Measurements from ENCODE around the gene DOP1A.
A peak's percentile ranks its signal among the peaks of the same experiment; 100 is the strongest.
"Not testable (repeated sequence)": the region's sequence is repeated elsewhere in the genome, so short reads cannot be mapped to it uniquely, and the experiment has no call there.

The DOP1A gene

DNA sequence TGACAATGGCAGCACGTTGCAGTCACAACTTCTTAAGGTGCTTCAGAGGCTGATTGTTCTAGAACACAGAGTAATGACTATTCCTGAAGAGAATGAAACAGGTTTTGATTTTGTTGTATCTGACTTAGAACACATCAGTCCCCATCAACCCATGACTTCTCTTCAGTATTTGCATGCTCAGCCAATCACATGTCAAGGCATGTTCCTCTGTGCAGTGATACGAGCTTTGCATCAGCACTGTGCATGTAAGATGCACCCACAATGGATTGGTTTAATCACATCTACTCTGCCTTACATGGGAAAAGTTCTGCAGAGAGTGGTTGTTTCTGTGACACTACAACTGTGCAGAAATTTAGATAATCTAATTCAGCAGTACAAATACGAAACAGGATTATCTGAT, 71.3 kb downstream of the DOP1A start:
- DNase-seq (ENCODE audit: extremely low spot score, insufficient read length, low read depth) (no peak), FAIRE-seq (no peak)

- FAIRE-seq (no peak), DNase-seq (ENCODE audit: extremely low spot score, insufficient read length, low read depth) (no peak)
Observed at GRCh38 chr6:83151114-83151513, 83.6 kb downstream of the DOP1A start.

DNA sequence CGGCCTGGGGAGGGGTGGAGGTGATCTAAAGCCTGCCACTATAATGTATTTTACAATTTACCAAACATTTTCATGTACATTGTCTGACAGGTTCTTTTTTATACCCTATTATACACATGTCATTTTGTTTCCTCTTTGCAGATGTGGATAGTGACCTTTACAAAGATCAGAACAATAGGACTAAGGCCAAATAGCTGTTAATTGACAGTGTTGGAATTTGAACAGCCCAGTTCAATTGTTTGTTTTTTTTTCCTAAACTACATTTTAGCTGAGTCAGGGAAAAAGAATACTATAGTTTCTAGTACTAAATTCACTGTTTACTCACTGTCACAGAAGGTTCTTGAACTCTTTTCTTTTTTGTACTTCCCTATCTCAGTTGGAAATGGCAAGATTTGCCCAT, 85.4 kb downstream of the DOP1A start:
- no peak for FAIRE-seq

DNA sequence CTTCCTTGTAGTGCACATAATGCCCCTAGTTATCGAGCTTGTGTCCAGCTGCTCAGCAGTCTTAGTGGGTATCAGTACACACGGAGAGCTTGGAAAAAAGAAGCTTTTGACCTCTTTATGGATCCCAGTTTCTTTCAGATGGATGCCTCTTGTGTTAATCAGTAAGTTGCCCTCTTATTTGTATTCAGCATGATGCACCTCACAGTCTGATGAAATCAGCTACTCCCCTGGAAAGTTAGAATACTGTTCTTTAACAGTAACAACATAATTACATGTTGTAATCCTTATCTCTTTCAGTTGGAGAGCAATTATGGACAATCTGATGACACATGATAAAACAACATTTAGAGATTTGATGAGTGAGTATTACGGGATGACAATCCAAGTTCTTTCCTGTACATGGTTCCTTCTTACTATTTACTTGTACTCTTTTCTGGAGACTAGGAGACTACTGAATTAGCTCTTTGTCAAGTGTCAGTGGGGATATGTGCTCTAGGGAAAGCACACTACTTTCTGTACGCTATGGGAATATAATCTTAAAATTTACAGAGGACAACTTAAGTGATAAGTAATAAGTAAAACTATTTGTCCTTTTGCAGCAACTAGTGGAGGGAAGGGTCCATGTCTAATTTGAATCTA, 86.5 kb downstream of the DOP1A start:
- FAIRE-seq (no peak), DNase-seq (ENCODE audit: extremely low spot score, insufficient read length, low read depth) (no peak)

More for the DNA sequence above, 85.4 kb downstream of the DOP1A start:
- no peak for DNase-seq (ENCODE audit: extremely low spot score, insufficient read length, low read depth)

DNA sequence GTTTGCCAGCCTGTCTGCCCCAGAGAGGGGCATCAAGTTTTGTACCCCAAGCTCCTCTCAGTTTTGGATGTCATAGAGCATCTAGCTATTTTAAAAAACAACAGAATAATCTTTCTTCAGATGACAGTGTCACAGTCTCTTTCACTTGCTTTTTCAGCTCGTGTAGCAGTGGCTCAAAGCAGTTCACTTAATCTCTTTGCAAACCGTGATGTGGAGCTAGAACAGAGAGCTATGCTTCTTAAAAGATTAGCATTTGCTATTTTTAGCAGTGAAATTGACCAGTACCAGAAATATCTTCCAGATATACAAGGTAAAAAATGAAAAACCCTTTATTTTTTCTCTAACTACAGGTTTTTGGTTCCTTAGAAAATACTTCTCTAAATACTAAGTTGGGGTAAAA, 88.3 kb downstream of the DOP1A start:
- DNase-seq (ENCODE audit: extremely low spot score, insufficient read length, low read depth) (no peak), FAIRE-seq (no peak)

DNA sequence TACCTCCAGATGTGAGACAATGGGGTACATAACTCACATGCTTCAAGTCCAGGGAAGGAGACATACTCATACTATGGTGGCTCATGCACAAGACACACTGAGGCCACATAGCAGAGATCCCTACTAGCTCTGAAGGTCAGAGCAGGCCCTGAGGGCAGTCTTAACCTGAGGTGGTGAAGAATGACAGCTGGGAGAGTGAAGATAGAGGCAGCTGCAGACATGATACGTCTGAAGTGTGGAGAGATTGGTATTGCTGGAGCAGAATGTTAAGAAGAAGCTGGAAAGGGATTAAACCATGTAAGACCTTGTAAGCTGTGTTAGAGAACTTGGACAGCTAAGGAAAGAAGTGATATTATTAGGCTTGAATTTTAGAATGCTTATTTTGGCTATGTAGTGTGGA, 92.7 kb downstream of the DOP1A start:
- FAIRE-seq = no peak

GRCh38 chr6:83167726-83168278, 100.3 kb downstream of the DOP1A start:
- FAIRE-seq (no peak), DNase-seq (ENCODE audit: extremely low spot score, insufficient read length, low read depth) (no peak)

More for the DNA sequence above, 92.7 kb downstream of the DOP1A start:
- no peak for DNase-seq (ENCODE audit: extremely low spot score, insufficient read length, low read depth)

GRCh38 chr6:83168556-83168955, 101.1 kb downstream of the DOP1A start:
- FAIRE-seq = no peak
- no peak for DNase-seq (ENCODE audit: extremely low spot score, insufficient read length, low read depth)

- no peak for DNase-seq (ENCODE audit: extremely low spot score, insufficient read length, low read depth)
- FAIRE-seq = no peak
Observed at GRCh38 chr6:83169106-83169505, 101.6 kb downstream of the DOP1A start.

- no peak for FAIRE-seq
- no peak for DNase-seq (ENCODE audit: extremely low spot score, insufficient read length, low read depth)
Observed at GRCh38 chr6:83169511-83169910, 102.0 kb downstream of the DOP1A start.

DNA sequence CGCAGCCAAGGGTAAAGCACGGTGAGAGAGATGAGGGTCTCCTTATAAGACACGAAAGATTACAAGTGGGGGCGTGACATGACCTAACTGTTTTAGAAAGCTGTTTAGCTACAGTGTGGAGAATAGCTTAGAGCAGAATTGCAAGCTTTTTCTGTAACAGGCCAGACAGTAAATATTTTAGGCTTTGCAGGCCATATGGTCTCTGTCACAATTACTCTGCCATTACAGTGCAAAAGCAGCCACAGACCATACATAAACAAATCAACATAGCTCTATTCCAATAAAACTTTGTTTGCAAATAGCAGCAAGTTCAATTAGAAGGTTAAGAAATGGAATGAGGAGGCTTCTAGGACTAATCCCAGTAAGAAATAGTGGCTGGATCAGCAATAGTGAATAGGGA, 108.8 kb downstream of the DOP1A start:
- DNase-seq (ENCODE audit: extremely low spot score, insufficient read length, low read depth) (no peak), FAIRE-seq (no peak)

- DNase-seq (ENCODE audit: extremely low spot score, insufficient read length, low read depth) = no peak
- FAIRE-seq = no peak
Observed at GRCh38 chr6:83180426-83180950, 113.0 kb downstream of the DOP1A start.

DNA sequence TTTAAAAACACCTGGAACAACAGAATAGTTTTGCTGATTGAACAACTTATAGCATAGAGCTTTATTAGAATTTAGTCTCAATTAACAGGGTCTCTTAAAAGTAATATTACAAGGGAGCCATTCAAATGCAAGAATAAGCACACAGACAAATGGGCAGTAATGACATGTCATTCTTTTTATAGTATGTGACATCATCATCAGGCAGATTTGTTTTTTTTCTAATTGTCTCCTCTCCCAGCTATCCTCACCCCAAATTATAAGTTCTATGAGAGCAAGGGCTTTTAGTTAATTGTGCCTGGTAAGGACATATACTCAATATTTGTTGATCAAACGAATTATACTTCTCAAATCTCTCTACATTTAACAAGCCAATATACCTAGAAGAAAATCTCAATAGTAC, 114.6 kb downstream of the DOP1A start:
- DNase-seq (ENCODE audit: extremely low spot score, insufficient read length, low read depth) (no peak), FAIRE-seq (no peak)

DNA sequence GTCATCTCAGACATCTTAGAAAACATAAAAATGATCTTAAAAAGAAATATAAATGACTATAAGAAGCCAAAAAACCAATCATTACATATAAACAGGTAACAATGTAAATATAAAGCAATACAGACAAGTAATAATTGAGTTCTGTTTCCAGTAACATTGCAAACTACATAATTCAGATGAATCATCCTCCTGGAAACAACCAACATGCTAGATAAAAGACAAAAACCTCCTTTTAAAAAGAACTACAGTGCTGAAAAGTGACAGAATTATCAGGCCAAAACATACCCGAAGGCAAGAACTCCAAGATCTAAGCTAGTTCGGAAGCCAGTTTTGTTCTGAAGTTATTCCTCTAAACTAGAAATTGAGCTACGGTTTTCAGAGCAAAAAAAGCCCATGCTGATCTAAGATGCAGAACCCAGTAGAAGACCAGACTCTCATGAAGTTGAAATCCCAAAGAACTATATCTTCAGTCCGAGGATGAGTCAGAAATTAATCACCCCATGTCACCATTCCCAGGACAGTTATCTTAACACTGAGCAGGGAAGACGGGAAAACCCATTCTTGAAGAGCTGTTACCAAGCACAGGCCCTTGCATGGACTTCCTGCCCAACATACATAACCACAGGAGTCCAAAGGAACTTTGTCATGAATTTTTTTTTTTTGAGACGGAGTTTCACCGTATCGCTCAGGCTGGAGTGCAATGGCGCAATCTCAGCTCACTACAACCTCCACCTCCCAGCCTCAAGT, 115.8 kb downstream of the DOP1A start:
- FAIRE-seq = no peak
- no peak for DNase-seq (ENCODE audit: extremely low spot score, insufficient read length, low read depth)

- DNase-seq (ENCODE audit: extremely low spot score, insufficient read length, low read depth) (no peak), FAIRE-seq (no peak)
Observed at GRCh38 chr6:83185096-83185495, 117.6 kb downstream of the DOP1A start.

GRCh38 chr6:83188501-83188900, 121.0 kb downstream of the DOP1A start:
- DNase-seq (ENCODE audit: extremely low spot score, insufficient read length, low read depth) (no peak), FAIRE-seq (no peak)

- DNase-seq (ENCODE audit: extremely low spot score, insufficient read length, low read depth) (no peak), FAIRE-seq (no peak)
Observed at GRCh38 chr6:83190626-83191025, 123.2 kb downstream of the DOP1A start.

DNA sequence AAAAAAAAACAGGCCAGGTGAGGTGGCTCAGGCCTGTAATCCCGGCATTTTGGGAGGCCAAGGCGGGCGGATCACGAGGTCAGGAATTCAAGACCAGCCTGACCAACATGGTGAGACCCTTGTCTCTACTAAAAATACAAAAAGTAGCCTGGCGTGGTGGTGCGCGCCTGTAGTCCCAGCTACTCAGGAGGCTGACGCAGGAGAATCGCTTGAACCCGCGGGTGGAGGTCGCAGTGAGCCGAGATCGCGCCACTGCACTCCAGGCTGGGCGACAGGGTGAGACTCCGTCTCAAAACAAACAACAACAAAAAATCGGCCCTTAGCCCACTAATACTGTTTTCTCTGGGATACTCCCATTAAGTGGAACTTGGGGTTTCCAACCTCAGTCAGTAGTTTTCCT, 124.5 kb downstream of the DOP1A start:
- DNase-seq (ENCODE audit: extremely low spot score, insufficient read length, low read depth); FAIRE-seq: not testable (repeated sequence)

GRCh38 chr6:83192456-83192855, 125.0 kb downstream of the DOP1A start:
- FAIRE-seq (no peak), DNase-seq (ENCODE audit: extremely low spot score, insufficient read length, low read depth) (no peak)

GRCh38 chr6:83192871-83193746, 125.6 kb downstream of the DOP1A start, which contains the start of the genes PGM3 and RWDD2A:
Gene PGM3 (minus strand): TSS chr6:83193265. CDS start chr6:83191012, 2,253 bp downstream.
Gene RWDD2A (plus strand): TSS chr6:83193357. CDS start chr6:83194452, 1,095 bp downstream.
- DNase-seq (ENCODE audit: extremely low spot score, insufficient read length, low read depth) (peak; percentile 96), FAIRE-seq (peak; percentile 96)

All from GM18507 (cell line).